ENCODE measurements around the gene THNSL1. TPM values are rescaled to one million over a fixed set of nuclear protein-coding genes. Genes with fewer than 3 reads are reported as not detected.

The THNSL1 gene
- total and polyA plus RNA-seq, 9 of the 15 experiments (the other 6 are each of a cell fraction or from before 2014, with no cell fraction given) = 4.5 to 8.6 (median 6.3) TPM

- TF ChIP-seq, protein P1, sequence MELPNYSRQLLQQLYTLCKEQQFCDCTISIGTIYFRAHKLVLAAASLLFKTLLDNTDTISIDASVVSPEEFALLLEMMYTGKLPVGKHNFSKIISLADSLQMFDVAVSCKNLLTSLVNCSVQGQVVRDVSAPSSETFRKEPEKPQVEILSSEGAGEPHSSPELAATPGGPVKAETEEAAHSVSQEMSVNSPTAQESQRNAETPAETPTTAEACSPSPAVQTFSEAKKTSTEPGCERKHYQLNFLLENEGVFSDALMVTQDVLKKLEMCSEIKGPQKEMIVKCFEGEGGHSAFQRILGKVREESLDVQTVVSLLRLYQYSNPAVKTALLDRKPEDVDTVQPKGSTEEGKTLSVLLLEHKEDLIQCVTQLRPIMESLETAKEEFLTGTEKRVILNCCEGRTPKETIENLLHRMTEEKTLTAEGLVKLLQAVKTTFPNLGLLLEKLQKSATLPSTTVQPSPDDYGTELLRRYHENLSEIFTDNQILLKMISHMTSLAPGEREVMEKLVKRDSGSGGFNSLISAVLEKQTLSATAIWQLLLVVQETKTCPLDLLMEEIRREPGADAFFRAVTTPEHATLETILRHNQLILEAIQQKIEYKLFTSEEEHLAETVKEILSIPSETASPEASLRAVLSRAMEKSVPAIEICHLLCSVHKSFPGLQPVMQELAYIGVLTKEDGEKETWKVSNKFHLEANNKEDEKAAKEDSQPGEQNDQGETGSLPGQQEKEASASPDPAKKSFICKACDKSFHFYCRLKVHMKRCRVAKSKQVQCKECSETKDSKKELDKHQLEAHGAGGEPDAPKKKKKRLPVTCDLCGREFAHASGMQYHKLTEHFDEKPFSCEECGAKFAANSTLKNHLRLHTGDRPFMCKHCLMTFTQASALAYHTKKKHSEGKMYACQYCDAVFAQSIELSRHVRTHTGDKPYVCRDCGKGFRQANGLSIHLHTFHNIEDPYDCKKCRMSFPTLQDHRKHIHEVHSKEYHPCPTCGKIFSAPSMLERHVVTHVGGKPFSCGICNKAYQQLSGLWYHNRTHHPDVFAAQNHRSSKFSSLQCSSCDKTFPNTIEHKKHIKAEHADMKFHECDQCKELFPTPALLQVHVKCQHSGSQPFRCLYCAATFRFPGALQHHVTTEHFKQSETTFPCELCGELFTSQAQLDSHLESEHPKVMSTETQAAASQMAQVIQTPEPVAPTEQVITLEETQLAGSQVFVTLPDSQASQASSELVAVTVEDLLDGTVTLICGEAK (IDR thresholded peaks at IDR 0.05) = no peak
- TF ChIP-seq, protein P1 (CRISPR knock-in tag; IDR thresholded peaks at IDR 0.05) = no peak
- TF ChIP-seq ZNF445 (CRISPR knock-in tag; IDR thresholded peaks at IDR 0.05; ENCODE audit: low read depth) (no peak), MED1 (CRISPR knock-in tag; IDR thresholded peaks at IDR 0.05; ENCODE audit: borderline replicate concordance) (no peak), TAF15 (IDR thresholded peaks at IDR 0.05; ENCODE audit: low read depth, low read length) (no peak), E2F4 (CRISPR knock-in tag; IDR thresholded peaks at IDR 0.05; ENCODE audit: low read depth) (no peak), NUFIP1 (IDR thresholded peaks at IDR 0.05; ENCODE audit: partially characterized antibody) (no peak), ZNF174 (CRISPR knock-in tag; IDR thresholded peaks at IDR 0.05) (no peak), NR4A1 (CRISPR knock-in tag; IDR thresholded peaks at IDR 0.05) (no peak), NR4A1 (tag; IDR thresholded peaks at IDR 0.05) (no peak), PRPF4 (IDR thresholded peaks at IDR 0.05; ENCODE audit: insufficient read depth, low read depth, low read length, poor library complexity, severe bottlenecking) (no peak), FOSL1 (tag; conservative IDR thresholded peaks at IDR 0.05) (0 out of 2 replicates have a peak, but pooled peaks have one; percentile 19), KLF10 (CRISPR knock-in tag; IDR thresholded peaks at IDR 0.05) (no peak), RNF2 (IDR thresholded peaks at IDR 0.05) (no peak), ZNF75A (CRISPR knock-in tag; IDR thresholded peaks at IDR 0.05) (no peak), DNMT1 (IDR thresholded peaks at IDR 0.05) (no peak), NFIC (IDR thresholded peaks at IDR 0.05) (no peak), MITF (IDR thresholded peaks at IDR 0.05) (no peak)
These were observed 52.0 kb downstream of the THNSL1 start (continued) for GRCh38 chr10:25068152-25069058.
